AG10803 (cell line): ENCODE data around the gene RASGRP3.
A peak's percentile ranks its signal among the peaks of the same experiment; 100 is the strongest.

Experiments used
- DNase-seq: peaks from one replicate; pipeline ENCODE4 v3.0.0; 2010; ENCODE audit warnings: low read depth
- H3K4me3 ChIP-seq: 2 replicates; pipeline ENCODE4 v1.5.1; 2011; ENCODE audit warnings: mild to moderate bottlenecking, low read length, control low read depth
- CTCF ChIP-seq: conservative IDR thresholded peaks from 2 replicates; pipeline ENCODE4 v1.5.1; 2011; ENCODE audit warnings: mild to moderate bottlenecking, low read length, control low read depth, inconsistent platforms

The RASGRP3 gene

GRCh38 chr2:33486544-33486943 lies 10.1 kb downstream of the RASGRP3 start:
- no peak for TF ChIP-seq CTCF
- no peak for DNase-seq
- H3K4me3 ChIP-seq: no peak overlapping the region

- peak; percentile 31 for DNase-seq
- TF ChIP-seq CTCF: no peak
- no peak overlapping the region for H3K4me3 ChIP-seq
These were observed 11.8 kb downstream of the RASGRP3 start for GRCh38 chr2:33488178-33488690.

GRCh38 chr2:33488715-33489540 lies 12.5 kb downstream of the RASGRP3 start:
- TF ChIP-seq CTCF: no peak
- DNase-seq: no peak
- H3K4me3 ChIP-seq: no peak overlapping the region

GRCh38 chr2:33489835-33490431 lies 13.5 kb downstream of the RASGRP3 start:
- H3K4me3 ChIP-seq: no peak overlapping the region
- DNase-seq: no peak
- TF ChIP-seq CTCF: no peak

- no peak for TF ChIP-seq CTCF
- no peak overlapping the region for H3K4me3 ChIP-seq
- DNase-seq: no peak
These were observed 15.1 kb downstream of the RASGRP3 start for GRCh38 chr2:33491441-33492084.

GRCh38 chr2:33492399-33493134 lies 16.1 kb downstream of the RASGRP3 start:
- DNase-seq: no peak
- no peak overlapping the region for H3K4me3 ChIP-seq
- no peak for TF ChIP-seq CTCF
